HFFc6 (cell line): ENCODE results near the gene EBF3. TPM values are rescaled to one million over a fixed set of nuclear protein-coding genes. Genes with fewer than 3 reads are reported as not detected.
A peak's percentile ranks its signal among the peaks of the same experiment; 100 is the strongest.

Source experiments
- DNase-seq: peaks from one replicate; pipeline ENCODE4 v3.0.0-alpha.2; 2018
- H3K27ac Mint-ChIP-seq: 2 replicates; pipeline ENCODE4 v1.8.0; 2020; ENCODE audit warnings: mild to moderate bottlenecking, mixed read lengths
- H3K27me3 Mint-ChIP-seq: 2 replicates; pipeline ENCODE4 v1.8.0; 2021; ENCODE audit warnings: mild to moderate bottlenecking, moderate library complexity, mixed read lengths; ENCODE audit not compliant: insufficient read depth
- H3K36me3 Mint-ChIP-seq: 2 replicates; pipeline ENCODE4 v1.8.0; 2021; ENCODE audit warnings: low read depth, mixed read lengths
- H3K4me1 Mint-ChIP-seq: 2 replicates; pipeline ENCODE4 v1.8.0; 2020; ENCODE audit warnings: low read depth, mixed read lengths
- H3K4me3 Mint-ChIP-seq: 2 replicates; pipeline ENCODE4 v1.8.0; 2020; ENCODE audit warnings: mild to moderate bottlenecking, moderate library complexity, mixed read lengths
- H3K9me3 Mint-ChIP-seq: 2 replicates; pipeline ENCODE4 v1.8.0; 2020; ENCODE audit warnings: mild to moderate bottlenecking, mixed read lengths
- total RNA-seq, 6 experiments: library from RNA; stranded (reverse); fragmentation: NEBNext Ultra II Directional; extraction: Animal tissue kit (Norgen Biotek cat#: 25700); gene quantifications; 2 replicates in 1 of 6; 3 replicates in 5 of 6; pipeline ENCODE4 v1.2.3, GENCODE V29; 2021
- TF ChIP-seq, protein P1 (sequence below): fragments of 200-600 bp; sonication (generic); IDR thresholded peaks from 2 replicates; pipeline ENCODE4 v1.5.0; 2021; ENCODE audit warnings: antibody characterized with exemption, mild to moderate bottlenecking

The EBF3 gene
- total RNA-seq, 6 experiments from 2014 or later: 0.14 to 0.39 (median 0.21) TPM; not detected in 2

DNA sequence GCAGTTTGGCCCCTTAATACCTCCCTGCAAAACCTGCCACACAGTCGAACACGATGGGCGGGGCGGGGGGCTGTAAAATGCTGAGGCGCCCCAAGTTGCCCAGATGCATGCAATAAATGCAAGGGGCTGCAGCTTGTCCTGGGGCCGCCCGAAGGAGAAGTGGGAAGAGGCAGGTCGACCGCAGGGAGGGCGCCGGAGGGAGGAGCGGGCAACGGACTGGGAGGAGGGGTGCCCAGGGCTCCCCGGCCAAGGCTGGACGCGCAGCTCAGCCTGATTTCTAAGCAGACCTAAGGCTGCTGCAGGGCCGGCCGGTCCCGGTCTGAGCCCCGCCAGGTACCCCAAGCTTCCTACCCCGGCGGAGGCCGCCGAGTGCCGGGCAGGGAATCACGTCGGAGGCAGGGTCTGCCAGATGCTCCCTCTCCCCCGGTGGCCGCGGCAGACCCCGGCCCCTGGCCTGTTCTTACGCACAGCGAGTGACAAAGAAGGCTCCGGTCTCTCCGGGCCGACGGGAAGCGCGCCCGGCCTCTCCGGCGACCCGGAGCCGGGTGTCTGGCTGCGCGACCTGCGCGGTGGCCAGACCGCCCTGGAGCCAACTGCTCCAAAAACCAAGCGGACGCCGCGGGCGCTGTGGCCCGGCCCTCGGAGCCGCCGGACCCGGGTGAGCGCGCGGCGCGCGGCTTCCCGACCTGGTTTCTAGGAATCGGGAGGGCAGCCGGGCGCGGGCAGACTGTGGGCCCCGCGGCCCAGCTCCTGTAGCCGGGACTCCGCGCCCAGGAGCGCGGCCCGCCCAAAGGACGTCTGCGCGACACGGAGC is 744 bp upstream of the EBF3 start:
- Mint-ChIP-seq H3K36me3 (no peaks in the 10 kb centered on the region), H3K9me3 (peaks cover 5% of the 10 kb centered on the region; the same call in 1 of the 2 replicates), H3K27ac (no peak overlapping the region), H3K27me3 (peaks cover 60% of the 10 kb centered on the region), H3K4me1 (peaks cover 6% of the 10 kb centered on the region), H3K4me3 (no peak overlapping the region)
- TF ChIP-seq, protein P1, sequence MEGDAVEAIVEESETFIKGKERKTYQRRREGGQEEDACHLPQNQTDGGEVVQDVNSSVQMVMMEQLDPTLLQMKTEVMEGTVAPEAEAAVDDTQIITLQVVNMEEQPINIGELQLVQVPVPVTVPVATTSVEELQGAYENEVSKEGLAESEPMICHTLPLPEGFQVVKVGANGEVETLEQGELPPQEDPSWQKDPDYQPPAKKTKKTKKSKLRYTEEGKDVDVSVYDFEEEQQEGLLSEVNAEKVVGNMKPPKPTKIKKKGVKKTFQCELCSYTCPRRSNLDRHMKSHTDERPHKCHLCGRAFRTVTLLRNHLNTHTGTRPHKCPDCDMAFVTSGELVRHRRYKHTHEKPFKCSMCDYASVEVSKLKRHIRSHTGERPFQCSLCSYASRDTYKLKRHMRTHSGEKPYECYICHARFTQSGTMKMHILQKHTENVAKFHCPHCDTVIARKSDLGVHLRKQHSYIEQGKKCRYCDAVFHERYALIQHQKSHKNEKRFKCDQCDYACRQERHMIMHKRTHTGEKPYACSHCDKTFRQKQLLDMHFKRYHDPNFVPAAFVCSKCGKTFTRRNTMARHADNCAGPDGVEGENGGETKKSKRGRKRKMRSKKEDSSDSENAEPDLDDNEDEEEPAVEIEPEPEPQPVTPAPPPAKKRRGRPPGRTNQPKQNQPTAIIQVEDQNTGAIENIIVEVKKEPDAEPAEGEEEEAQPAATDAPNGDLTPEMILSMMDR: no peak
- DNase-seq: no peak

DNA sequence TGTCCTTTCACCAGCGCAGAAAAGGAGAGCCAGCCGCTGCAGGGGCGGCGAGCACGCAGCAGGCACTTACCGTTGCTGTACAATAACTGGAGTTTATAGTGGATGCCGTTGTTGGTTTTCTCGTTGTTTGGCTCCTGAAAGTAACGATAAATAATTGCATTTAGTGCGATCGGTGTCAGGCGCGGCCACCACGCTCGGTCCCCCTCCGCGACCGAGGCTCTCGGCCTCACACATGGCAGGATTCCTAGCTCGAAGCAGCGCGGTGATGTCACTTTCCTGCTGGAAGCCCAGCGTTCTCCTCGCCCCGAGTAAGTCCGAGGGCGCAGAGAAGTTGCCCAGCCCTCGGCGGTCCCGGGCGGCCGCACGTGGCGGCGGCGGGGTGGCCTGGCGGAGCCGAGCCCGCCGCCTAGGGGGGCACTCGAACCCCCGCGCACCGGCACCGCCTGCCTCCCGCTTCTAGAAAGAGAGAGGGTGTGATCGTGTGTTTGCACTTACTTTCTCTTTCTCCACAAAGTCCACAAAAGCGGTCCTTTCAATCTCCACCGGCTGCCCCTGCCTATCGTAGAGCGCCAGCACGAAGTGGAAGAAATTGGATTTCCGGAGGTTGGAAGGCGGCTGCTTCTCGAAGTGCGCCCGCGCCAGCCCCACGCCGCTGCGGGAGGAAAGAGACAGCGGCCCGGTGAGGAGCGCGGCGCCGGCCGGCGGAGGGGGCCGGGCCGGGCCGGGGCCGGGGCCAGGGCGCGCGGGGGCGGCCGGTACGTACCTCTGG is 1.0 kb downstream of the EBF3 start:
- Mint-ChIP-seq H3K27me3 (peaks cover 51% of the 10 kb centered on the region), H3K4me1 (peaks cover 6% of the 10 kb centered on the region), H3K9me3 (peaks cover 9% of the 10 kb centered on the region), H3K36me3 (no peaks in the 10 kb centered on the region), H3K4me3 (peak overlapping the region; percentile 80), H3K27ac (no peak overlapping the region)
- no peak for DNase-seq
- TF ChIP-seq, protein P1: no peak

DNA sequence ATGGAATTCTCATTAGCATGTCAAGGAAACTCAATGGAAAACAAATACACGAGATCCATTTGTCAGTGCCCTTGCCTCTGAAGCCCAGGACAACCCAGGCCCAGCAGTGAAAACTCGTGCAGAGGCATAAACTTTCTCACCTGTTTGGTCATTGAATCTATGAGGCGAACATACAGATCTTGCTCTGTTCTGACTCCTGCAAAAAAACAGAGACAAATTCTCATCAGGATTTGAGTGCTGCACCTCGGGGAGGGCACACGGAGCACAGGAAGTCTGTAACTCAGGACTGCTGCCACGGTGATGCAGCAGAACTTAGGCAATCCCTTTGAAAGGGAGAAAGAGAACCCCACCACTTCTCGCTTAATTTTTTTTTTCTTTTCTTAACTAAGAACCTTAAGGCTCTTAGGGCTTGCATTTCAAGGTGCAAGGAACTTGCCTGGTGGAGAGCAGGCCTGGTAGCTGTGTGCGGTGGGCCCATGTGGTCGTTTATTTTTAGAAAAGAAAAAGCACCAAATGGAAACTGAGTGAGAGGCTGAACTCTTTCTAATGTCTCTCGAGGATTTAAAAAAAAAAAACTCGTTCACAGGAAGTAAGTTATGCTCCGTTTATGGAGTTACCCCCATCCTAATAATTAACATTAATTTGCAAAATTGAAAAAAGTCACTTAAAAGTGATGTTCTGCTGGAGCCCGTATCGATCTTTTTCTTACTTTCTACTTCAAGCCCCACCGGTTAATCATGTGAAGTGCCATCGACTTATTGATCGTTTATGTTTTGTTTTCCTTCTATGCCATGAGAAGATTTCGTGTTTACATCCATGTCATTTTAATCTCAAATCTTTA is 1.8 kb downstream of the EBF3 start:
- H3K4me3 Mint-ChIP-seq: peak overlapping the region; percentile 42
- no peak for DNase-seq
- no peaks in the 10 kb centered on the region for H3K36me3 Mint-ChIP-seq
- peaks cover 47% of the 10 kb centered on the region for H3K27me3 Mint-ChIP-seq
- no peak overlapping the region for H3K27ac Mint-ChIP-seq
- H3K4me1 Mint-ChIP-seq: peaks cover 6% of the 10 kb centered on the region
- TF ChIP-seq, protein P1: no peak
- peaks cover 9% of the 10 kb centered on the region for H3K9me3 Mint-ChIP-seq

DNA sequence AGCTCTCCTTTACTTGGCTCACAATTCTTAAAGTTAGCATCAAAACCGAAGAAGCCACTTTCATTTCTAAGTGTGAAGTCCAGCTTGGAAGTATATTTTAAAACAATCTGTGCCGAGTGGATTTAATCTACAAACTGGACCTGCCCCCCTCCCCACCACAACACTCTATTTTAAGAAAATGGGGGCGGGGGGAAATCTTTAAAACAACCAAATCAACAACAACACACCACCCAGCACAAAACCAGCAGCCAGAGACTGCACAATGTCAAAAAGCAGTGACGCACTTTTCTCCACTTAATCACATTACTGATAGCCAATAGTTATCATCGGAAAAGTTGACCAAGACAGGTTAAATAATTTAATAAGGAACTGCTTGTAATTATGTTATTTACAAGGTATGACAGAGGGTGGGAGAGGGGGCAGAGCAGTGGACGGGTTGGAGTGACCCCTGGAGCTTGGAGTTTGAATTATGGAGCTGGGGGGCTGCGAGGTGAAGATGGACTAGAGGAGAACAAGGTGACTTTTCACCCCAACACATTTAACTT is 2.8 kb downstream of the EBF3 start:
- TF ChIP-seq, protein P1: no peak
- Mint-ChIP-seq H3K27ac (no peak overlapping the region), H3K9me3 (peaks cover 9% of the 10 kb centered on the region), H3K4me1 (peaks cover 6% of the 10 kb centered on the region), H3K36me3 (no peaks in the 10 kb centered on the region), H3K4me3 (no peak overlapping the region), H3K27me3 (peaks cover 44% of the 10 kb centered on the region)
- DNase-seq: no peak
